Measurements from ENCODE around the gene SAE1. TPM values are rescaled to one million over a fixed set of nuclear protein-coding genes. Genes with fewer than 3 reads are reported as not detected.
A peak's percentile ranks its signal among the peaks of the same experiment; 100 is the strongest.

Gene SAE1
- total RNA-seq, 1 experiment from 2014 or later = 148 TPM

- no peaks in the 10 kb centered on the region for H3K9me2 ChIP-seq (ENCODE audit: insufficient read depth)
- intact Hi-C loops (cut with micrococcal nuclease; ENCODE audit: unreplicated experiment) = no loop called here
- POLR2A ChIA-PET (ENCODE audit: unreplicated experiment) = interaction anchor here (0.7 kb wide), 1 partner anchor 96 kb away, joined by 39 read pairs; no protein-coding TSS in a partner anchor
Observed at GRCh38 chr19:47132194-47132852, 1.7 kb downstream of the SAE1 start.

GRCh38 chr19:47133021-47133471, 2.4 kb downstream of the SAE1 start:
- CTCF ChIA-PET = interaction anchor here (0.5 kb wide), 1 partner anchor 74 kb away, joined by 4 read pairs; no protein-coding TSS in a partner anchor
- no TSS peak for BruUV-seq (replicated peaks)
- POLR2A ChIA-PET (ENCODE audit: unreplicated experiment) = interaction anchor here (0.6 kb wide), 1 partner anchor 20 kb away, joined by 4 read pairs; the partner anchor contains the start of gene ZC3H4
- DNase-seq = no peak
- Histone ChIP-seq H3K79me2 (ENCODE audit: low read depth) (peaks cover 73% of the 10 kb centered on the region), H2AFZ (no peak overlapping the region), H3K4me1 (replicated peaks; ENCODE audit: insufficient read depth) (peaks cover 44% of the 10 kb centered on the region), H3K27me3 (ENCODE audit: insufficient read depth, low read depth) (no peaks in the 10 kb centered on the region), H3K27ac (no peak overlapping the region), H3K4me3 (peak overlapping the region; percentile 86; the same call in 1 of the 2 replicates), H4K20me1 (ENCODE audit: insufficient read depth) (peaks cover 11% of the 10 kb centered on the region; the same call in 1 of the 2 replicates), H3F3A (ENCODE audit: insufficient read depth, low read depth) (peaks cover 33% of the 10 kb centered on the region), H3K9me3 (ENCODE audit: insufficient read depth, low read depth) (no peaks in the 10 kb centered on the region), H3K36me3 (ENCODE audit: low read depth) (0 out of 2 replicates have a peak, but pooled peaks cover 5% of the 10 kb centered on the region), H3K4me2 (peak overlapping the region; percentile 79), H3K9me2 (ENCODE audit: insufficient read depth) (no peaks in the 10 kb centered on the region)
- intact Hi-C loops (cut with micrococcal nuclease; ENCODE audit: unreplicated experiment) = no loop called here
- no peak for TF ChIP-seq EZH2 (IDR thresholded peaks at IDR 0.05; ENCODE audit: low read depth)
- TF ChIP-seq, protein P1, sequence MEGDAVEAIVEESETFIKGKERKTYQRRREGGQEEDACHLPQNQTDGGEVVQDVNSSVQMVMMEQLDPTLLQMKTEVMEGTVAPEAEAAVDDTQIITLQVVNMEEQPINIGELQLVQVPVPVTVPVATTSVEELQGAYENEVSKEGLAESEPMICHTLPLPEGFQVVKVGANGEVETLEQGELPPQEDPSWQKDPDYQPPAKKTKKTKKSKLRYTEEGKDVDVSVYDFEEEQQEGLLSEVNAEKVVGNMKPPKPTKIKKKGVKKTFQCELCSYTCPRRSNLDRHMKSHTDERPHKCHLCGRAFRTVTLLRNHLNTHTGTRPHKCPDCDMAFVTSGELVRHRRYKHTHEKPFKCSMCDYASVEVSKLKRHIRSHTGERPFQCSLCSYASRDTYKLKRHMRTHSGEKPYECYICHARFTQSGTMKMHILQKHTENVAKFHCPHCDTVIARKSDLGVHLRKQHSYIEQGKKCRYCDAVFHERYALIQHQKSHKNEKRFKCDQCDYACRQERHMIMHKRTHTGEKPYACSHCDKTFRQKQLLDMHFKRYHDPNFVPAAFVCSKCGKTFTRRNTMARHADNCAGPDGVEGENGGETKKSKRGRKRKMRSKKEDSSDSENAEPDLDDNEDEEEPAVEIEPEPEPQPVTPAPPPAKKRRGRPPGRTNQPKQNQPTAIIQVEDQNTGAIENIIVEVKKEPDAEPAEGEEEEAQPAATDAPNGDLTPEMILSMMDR (conservative IDR thresholded peaks at IDR 0.05) = no peak

More at GRCh38 chr19:47132194-47132852, 1.7 kb downstream of the SAE1 start:
- Histone ChIP-seq H2AFZ (peak overlapping the region; percentile 90; the same call in 1 of the 2 replicates), H3K79me2 (ENCODE audit: low read depth) (peaks cover 66% of the 10 kb centered on the region), H3K9me3 (ENCODE audit: insufficient read depth, low read depth) (no peaks in the 10 kb centered on the region), H3K4me2 (peak overlapping the region; percentile 79), H3K36me3 (ENCODE audit: low read depth) (0 out of 2 replicates have a peak, but pooled peaks cover 5% of the 10 kb centered on the region), H3K4me3 (peak overlapping the region; percentile 86), H3K27me3 (ENCODE audit: insufficient read depth, low read depth) (no peaks in the 10 kb centered on the region), H3K4me1 (replicated peaks; ENCODE audit: insufficient read depth) (peaks cover 44% of the 10 kb centered on the region), H4K20me1 (ENCODE audit: insufficient read depth) (peaks cover 6% of the 10 kb centered on the region; the same call in 1 of the 2 replicates), H3K27ac (no peak overlapping the region), H3F3A (ENCODE audit: insufficient read depth, low read depth) (peaks cover 33% of the 10 kb centered on the region)
- BruUV-seq (replicated peaks) = TSS peak; percentile 27
- DNase-seq = no peak
- CTCF ChIA-PET = interaction anchor here (0.7 kb wide), 2 partner anchors 14 to 296 kb away, joined by 3 to 6 read pairs; no protein-coding TSS in a partner anchor
- TF ChIP-seq, protein P1 (conservative IDR thresholded peaks at IDR 0.05) = no peak
- no peak for TF ChIP-seq EZH2 (IDR thresholded peaks at IDR 0.05; ENCODE audit: low read depth)

- TF ChIP-seq, protein P1 (conservative IDR thresholded peaks at IDR 0.05) = no peak
- no peak for TF ChIP-seq EZH2 (IDR thresholded peaks at IDR 0.05; ENCODE audit: low read depth)
- Histone ChIP-seq H4K20me1 (ENCODE audit: insufficient read depth) (peaks cover 19% of the 10 kb centered on the region; the same call in 1 of the 2 replicates), H3K9me3 (ENCODE audit: insufficient read depth, low read depth) (no peaks in the 10 kb centered on the region), H2AFZ (no peak overlapping the region), H3K27ac (peak overlapping the region; percentile 31), H3K79me2 (ENCODE audit: low read depth) (peaks cover 88% of the 10 kb centered on the region), H3K27me3 (ENCODE audit: insufficient read depth, low read depth) (no peaks in the 10 kb centered on the region), H3K9me2 (ENCODE audit: insufficient read depth) (no peaks in the 10 kb centered on the region), H3K4me3 (peak overlapping the region; percentile 42; the same call in 1 of the 2 replicates), H3K36me3 (ENCODE audit: low read depth) (0 out of 2 replicates have a peak, but pooled peaks cover 5% of the 10 kb centered on the region), H3F3A (ENCODE audit: insufficient read depth, low read depth) (peaks cover 30% of the 10 kb centered on the region), H3K4me1 (replicated peaks; ENCODE audit: insufficient read depth) (peaks cover 44% of the 10 kb centered on the region), H3K4me2 (peak overlapping the region; percentile 79)
- intact Hi-C loops (cut with micrococcal nuclease; ENCODE audit: unreplicated experiment) = no loop called here
- DNase-seq = no peak
- POLR2A ChIA-PET (ENCODE audit: unreplicated experiment) = no interaction called here
- CTCF ChIA-PET = no interaction called here
- BruUV-seq (replicated peaks) = no TSS peak
Observed at GRCh38 chr19:47134545-47134944, 3.9 kb downstream of the SAE1 start.

All from PC-9 (cell line).